ENCODE results near the gene C7orf33.

Gene C7orf33

GRCh38 chr7:148637094-148637493 lies 46.5 kb downstream of the C7orf33 start:
- Mint-ChIP-seq H3K4me1 (peaks cover 11% of the 10 kb centered on the region), H3K27me3 (no peaks in the 10 kb centered on the region), H3K4me3 (no peak overlapping the region), H3K36me3 (no peaks in the 10 kb centered on the region), H3K27ac (no peak overlapping the region), H3K9me3 (peaks cover 3% of the 10 kb centered on the region)
- no peak for ATAC-seq

GRCh38 chr7:148645898-148646297 lies 55.3 kb downstream of the C7orf33 start:
- Mint-ChIP-seq H3K27ac (no peak overlapping the region), H3K4me1 (no peaks in the 10 kb centered on the region), H3K36me3 (no peaks in the 10 kb centered on the region), H3K27me3 (peaks cover 22% of the 10 kb centered on the region), H3K9me3 (no peaks in the 10 kb centered on the region), H3K4me3 (no peak overlapping the region)
- no peak for ATAC-seq

DNA sequence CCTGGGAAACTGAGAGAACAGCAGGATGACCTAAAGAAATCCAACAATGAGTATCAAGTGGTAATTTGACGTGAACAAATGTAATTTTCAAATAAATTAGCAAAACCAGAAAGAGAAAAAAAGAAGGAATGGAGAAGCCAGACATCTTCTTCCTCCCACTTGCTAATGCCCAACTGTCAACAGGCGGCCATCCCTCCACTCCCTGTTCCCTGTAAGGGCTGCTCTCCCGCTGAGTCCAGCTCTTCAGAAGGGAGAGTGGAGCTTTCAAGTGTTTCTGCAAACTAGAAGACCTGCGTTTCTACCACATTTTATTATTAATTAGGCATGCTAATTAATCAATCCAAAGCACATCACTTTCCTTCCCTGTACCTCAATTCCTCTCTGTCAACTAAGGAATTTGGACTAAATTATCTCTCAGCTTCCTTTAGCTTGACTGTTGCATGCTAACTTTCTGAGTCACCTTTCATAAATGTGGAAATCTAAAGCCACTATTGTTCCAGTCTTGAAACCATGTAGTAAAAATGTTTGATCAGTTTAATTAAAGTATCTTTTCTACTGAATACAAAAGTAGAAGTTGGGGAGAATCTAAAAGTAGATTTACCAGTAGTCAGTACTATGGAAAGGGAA lies 59.8 kb downstream of the C7orf33 start:
- no peak for ATAC-seq
- peaks cover 2% of the 10 kb centered on the region for H3K9me3 Mint-ChIP-seq
- H3K36me3 Mint-ChIP-seq = no peaks in the 10 kb centered on the region
- H3K4me3 Mint-ChIP-seq = no peak overlapping the region
- no peak overlapping the region for H3K27ac Mint-ChIP-seq
- no peaks in the 10 kb centered on the region for H3K4me1 Mint-ChIP-seq
- H3K27me3 Mint-ChIP-seq = peaks cover 28% of the 10 kb centered on the region

GRCh38 chr7:148652773-148653172 lies 62.2 kb downstream of the C7orf33 start:
- H3K27me3 Mint-ChIP-seq = peaks cover 28% of the 10 kb centered on the region
- H3K9me3 Mint-ChIP-seq = peaks cover 2% of the 10 kb centered on the region
- H3K36me3 Mint-ChIP-seq = no peaks in the 10 kb centered on the region
- H3K4me3 Mint-ChIP-seq = no peak overlapping the region
- no peaks in the 10 kb centered on the region for H3K4me1 Mint-ChIP-seq
- no peak overlapping the region for H3K27ac Mint-ChIP-seq
- no peak for ATAC-seq

DNA sequence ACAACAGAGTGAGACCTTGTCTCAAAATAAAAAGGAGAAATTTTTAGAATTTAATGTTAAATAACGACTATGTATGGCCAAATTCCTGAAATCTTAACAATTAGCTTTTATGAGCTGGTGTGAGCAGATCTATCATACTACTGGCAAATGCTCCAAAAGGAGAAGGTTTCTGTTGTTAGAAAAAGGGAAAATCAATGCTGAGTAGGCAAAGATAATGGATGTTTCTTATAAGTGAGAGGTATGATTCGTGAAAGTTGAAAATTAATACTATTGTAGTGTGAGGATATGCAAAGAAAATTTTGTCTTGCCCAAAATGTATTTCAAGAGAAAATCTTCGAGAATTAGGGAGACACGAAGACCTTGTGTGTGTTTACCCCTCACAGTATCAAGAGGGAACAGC lies 67.4 kb downstream of the C7orf33 start:
- H3K4me1 Mint-ChIP-seq = no peaks in the 10 kb centered on the region
- no peak for ATAC-seq
- no peak overlapping the region for H3K4me3 Mint-ChIP-seq
- no peak overlapping the region for H3K27ac Mint-ChIP-seq
- no peaks in the 10 kb centered on the region for H3K9me3 Mint-ChIP-seq
- no peaks in the 10 kb centered on the region for H3K36me3 Mint-ChIP-seq
- H3K27me3 Mint-ChIP-seq = no peaks in the 10 kb centered on the region

DNA sequence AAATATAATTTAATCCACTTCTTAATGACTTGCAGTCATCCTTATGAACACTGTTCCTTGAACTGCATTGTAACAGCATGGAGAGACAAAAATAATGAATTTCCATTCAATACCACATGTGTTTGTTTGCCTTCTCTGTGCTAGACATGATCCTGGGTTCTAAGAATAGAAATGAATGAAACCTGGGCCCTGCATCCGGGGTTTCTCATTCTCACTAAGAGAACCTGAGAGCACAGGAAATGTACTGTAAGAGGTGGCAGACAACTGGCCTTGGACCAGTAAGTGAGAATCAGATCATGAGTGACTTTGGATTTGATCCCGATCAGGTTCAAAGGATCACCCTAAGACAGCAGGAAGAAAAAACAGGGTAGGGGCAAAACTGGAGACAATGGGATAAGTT lies 70.9 kb downstream of the C7orf33 start:
- no peaks in the 10 kb centered on the region for H3K36me3 Mint-ChIP-seq
- no peak for ATAC-seq

DNA sequence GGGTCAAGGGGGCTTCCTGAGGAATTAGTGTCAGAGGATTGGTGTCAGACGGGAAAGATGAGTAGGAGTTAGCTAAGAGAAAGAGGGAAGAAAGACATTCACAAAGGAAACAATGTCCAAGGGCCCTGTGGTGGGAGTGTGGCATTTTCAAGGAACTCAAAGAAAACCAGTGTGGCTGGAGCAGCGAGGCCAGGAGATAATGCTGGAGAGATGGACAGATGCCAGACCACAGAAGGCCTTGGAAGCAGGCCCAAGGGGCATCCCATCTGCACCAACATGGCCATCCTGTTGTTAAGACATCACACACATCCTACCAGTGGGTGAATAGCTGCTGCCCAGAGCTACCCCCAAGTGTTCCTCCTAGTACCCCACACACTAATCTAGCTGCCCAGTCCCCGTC lies 72.1 kb downstream of the C7orf33 start:
- H3K4me1 Mint-ChIP-seq = no peaks in the 10 kb centered on the region
- no peak for ATAC-seq
- peaks cover under 1% of the 10 kb centered on the region for H3K9me3 Mint-ChIP-seq
- no peaks in the 10 kb centered on the region for H3K36me3 Mint-ChIP-seq
- H3K4me3 Mint-ChIP-seq = no peak overlapping the region
- peaks cover 9% of the 10 kb centered on the region for H3K27me3 Mint-ChIP-seq
- no peak overlapping the region for H3K27ac Mint-ChIP-seq

More for the DNA sequence above, 70.9 kb downstream of the C7orf33 start:
- Mint-ChIP-seq H3K4me3 (no peak overlapping the region), H3K4me1 (no peaks in the 10 kb centered on the region), H3K27me3 (no peaks in the 10 kb centered on the region), H3K27ac (no peak overlapping the region), H3K9me3 (no peaks in the 10 kb centered on the region)

- H3K4me3 Mint-ChIP-seq = no peak overlapping the region
- H3K4me1 Mint-ChIP-seq = no peaks in the 10 kb centered on the region
- ATAC-seq = no peak
- H3K9me3 Mint-ChIP-seq = peaks cover 4% of the 10 kb centered on the region
- H3K27me3 Mint-ChIP-seq = peaks cover 9% of the 10 kb centered on the region
- no peaks in the 10 kb centered on the region for H3K36me3 Mint-ChIP-seq
- no peak overlapping the region for H3K27ac Mint-ChIP-seq
These were observed 73.8 kb downstream of the C7orf33 start for GRCh38 chr7:148664324-148664723.

DNA sequence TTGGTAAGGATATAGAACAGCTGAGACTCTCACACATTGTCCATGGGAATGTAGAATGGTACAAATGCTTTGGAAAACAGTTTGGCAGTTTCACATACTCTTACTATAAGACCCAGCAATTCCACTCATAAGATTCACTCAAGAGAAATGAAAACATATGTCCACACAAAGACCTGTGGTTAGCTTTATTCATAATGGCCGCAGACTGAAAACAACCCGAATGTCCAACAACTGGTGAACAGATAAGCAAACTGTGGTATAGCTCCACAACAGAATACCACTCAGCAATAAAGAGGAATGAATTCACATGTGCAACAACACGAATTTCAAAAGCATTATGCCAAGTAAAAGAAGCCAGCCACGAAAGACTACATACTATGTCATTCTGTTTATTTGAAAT lies 74.7 kb downstream of the C7orf33 start:
- no peak for ATAC-seq
- H3K27ac Mint-ChIP-seq = no peak overlapping the region

More for the DNA sequence above, 74.7 kb downstream of the C7orf33 start:
- Mint-ChIP-seq H3K4me1 (no peaks in the 10 kb centered on the region), H3K27me3 (peaks cover 15% of the 10 kb centered on the region), H3K9me3 (peaks cover 4% of the 10 kb centered on the region), H3K4me3 (no peak overlapping the region), H3K36me3 (no peaks in the 10 kb centered on the region)
